GM19467 (cell line): ENCODE measurements around the gene BRK1.
"Not testable (repeated sequence)": the region's sequence is repeated elsewhere in the genome, so short reads cannot be mapped to it uniquely, and the experiment has no call there.

ENCODE experiments used
- ATAC-seq: cut with Tn5 transposase; IDR thresholded peaks from one replicate; pipeline ENCODE4 v1.9.1; 2021; ENCODE audit warnings: mild to moderate bottlenecking, moderate library complexity; ENCODE audit not compliant: unreplicated experiment

The BRK1 gene

DNA sequence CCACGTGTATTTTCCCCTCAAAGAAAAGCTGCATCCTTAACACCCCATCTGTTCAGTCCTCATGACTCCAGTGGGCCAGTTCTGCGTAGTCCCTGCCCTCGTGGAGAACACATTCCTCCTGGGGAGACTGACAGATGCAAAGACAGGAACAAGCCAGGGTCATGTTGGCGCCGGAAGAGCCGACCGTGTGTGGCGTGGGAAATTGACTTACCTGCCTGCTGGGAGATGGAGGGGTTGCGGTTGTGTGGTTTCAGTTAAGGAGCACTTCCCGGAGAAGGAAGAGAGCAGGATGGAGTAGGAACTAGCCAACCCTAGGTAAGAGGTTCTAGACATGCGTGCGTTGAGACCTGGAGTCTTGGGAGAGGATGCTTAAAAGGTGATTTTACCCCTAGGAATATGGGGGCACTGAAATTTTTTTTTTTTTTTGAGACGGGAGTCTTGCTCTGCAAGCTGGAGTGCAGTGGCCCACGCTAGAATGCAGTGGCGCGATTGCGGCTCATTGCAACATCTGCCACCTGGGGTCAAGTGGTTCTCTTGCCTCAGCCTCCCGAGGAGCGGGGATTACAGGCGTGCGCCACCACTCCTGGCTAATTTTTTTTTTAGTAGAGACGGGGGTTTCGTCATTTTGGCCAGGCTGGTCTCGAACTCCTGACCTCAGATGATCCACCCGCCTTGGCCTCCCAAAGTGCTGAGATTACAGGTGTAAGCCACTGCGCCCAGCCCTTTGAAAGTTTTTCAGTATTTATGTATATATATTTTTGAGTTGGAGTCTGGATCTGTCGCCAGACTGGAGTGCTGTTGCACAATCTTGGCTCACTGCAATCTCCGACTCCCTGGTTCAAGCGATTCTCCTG lies 27.5 kb downstream of the BRK1 start:
- ATAC-seq, result no peak

DNA sequence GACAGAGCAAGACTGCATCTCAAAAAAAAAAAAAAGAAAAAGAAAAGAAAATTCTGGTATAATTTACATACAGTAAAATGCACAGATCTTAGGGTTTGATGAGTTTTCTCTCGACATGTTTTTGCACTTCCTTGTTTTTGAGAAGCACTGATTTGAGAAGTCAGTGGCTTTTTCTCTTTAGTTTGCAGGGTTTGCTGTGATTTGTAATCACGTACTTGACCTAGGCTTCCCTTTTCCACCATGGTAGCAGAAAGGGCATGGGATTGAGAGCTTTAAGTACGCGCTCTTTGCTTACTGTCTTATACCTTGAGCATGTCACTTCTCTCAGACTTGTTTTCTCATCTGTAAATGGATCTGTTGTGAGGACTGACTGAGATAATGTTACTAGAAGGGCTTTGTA lies 30.2 kb downstream of the BRK1 start:
- ATAC-seq, result no peak

DNA sequence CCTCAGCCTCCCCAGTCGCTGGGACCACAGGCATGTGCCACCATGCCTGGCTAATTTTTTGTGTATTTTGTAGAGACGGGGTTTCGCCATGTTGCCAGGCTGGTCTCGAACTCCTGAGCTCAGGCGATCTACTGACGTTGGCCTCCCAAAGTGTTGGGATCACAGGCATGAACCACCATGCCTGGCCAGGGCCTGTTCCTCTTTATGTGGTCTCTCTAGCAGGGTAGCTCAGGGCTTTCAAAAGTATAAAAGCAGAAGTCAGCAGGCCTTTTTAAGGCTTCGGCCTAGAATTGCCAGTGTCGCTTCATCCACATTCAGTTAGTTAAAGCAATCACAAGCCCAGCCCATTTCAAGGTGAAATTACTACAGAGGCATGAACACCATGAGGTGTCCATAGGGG lies 33.8 kb downstream of the BRK1 start:
- ATAC-seq, result no peak

DNA sequence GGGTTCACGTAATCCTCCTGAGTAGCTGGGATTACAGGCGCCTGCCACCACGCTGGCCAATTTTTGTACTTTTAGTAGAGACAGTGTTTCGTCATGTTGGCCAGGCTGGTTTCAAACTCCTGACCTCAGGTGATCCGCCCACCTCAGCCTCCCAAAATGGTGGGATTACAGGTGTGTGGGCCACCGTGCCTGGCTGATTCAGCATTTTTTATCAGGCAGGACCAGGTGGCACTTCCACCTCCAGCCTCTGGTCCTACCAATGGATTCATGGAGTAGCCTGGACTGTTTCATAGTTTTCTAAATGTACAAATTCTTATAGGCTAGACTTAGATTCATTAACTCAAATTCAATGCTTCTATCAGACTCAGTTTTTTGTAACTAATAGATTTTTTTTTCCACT lies 35.5 kb downstream of the BRK1 start:
- ATAC-seq, result no peak

DNA sequence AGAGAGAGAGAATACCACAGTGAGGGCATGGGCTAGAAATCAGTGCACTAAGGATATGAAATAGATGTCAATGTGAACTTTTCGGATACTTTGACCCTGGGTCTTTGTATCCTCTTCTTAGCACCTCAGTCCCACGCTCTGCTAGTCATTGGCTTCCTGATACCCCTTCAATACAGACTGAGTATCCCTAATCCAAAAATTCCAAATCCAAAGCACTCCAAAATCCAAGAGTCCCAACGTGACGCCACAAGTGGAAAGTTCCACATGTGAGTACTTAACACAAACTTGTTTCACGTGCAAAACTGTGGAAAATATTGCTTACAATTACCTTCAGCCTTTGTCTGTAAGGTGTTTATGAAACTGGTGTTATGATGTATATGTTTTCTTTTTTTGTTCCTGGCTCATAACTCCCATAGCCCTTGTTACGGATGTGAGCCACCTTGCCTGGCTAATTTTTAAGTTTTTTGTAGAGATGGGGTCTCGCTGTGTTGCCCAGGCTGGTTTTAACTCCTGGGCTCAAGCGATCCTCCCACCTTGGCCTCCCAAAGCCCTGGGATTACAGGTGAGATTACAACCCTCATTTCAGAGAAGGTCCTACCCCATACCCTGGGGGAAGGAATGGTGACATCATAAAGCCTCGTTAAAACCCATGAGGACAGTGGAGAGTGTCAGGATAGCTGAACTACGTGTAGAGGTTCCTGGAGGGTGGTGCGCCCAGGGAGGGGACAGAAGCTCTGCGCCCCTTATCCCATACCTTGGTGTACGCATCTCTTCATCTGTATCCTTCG lies 39.1 kb downstream of the BRK1 start:
- no peak for ATAC-seq

DNA sequence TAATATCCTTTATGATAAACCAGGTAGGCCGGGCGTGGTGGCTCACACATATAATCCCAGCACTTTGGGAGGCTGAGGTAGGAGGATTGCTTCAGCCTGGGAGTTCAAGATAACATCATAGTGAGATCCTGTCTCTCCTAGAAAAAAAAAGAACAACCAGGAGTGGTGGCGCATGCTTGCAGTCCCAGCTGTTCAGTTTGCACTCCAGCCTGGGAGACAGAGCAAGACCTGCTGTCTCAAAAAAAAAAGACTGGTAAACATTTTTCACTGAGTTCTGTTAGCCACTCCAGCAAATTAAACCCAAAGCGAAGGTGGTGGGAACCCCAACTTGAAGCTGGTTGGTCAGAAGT lies 39.6 kb downstream of the BRK1 start:
- ATAC-seq, result no peak

DNA sequence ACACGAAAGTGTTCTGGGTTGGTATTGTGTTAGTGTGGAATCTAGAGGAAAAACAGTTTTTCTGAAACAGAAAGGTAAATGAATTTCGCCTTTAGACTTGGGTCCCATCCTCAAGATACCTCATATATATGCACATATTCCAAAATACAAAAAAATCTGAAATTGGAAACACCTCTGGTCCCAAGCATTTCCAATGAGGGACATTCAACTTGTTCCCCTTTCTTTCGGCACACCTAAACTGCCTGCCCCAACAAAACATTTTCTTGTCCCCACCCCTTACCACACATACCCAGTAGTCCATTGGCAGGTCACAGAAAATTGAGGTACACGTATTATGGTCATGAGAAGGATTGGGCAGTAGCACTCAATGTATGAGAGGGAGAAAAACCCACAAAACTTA lies 40.2 kb downstream of the BRK1 start:
- ATAC-seq, result no peak

DNA sequence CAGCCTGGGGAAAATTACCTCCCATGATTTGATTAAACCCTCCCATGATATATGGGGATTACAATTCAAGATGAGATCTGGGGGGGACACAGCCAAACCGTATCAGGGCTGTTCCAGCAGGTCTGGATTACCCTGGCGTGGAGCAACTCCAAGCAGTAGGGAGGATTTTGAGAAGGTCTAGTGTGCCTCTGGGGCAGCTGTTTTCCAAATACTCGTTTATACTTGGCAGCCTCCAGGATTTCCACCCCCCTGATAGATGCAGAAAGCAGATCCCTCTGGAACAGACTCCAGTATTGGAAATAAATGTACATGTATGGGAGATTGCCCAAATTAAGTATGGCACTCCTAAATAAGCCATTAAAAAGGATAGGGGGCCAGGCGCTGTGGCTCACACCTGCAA lies 41.6 kb downstream of the BRK1 start:
- ATAC-seq, result no peak

DNA sequence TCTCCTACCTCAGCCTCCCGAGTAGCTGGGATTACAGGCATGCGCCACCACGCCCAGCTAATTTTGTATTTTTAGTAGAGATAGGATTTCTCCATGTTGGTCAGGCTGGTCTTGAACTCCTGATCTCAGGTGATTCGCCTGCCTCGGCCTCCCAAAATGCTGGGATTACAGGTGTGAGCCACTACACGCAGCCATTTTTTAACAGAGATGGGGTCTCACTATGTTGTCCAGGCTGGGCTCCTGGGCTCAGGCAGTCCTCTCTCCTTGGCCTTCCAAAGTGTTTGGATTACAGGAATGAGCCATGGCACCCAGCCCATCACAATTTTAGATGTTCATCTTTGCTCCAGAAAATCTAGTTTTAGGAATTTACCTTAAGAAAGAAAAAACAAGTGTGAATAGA lies 43.1 kb downstream of the BRK1 start:
- ATAC-seq, result not testable (repeated sequence)

DNA sequence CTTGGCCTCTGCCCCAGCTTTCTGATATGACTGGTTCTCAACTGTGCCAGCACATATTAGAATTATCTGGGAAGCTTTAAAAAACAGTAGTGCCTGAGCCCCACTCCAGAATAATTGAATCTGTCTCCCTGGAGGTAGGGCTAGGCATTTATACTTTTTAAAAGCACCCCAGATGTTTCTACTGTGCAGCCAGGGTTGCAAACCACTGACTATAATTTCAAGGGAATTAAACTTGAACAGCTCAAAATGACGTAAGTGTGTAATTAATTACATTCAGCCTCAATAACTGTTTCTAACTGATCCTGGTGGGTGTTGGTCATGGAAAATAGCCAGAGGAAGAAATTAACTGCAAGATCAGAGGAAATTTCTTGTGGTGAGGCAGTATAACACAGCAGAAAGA lies 44.9 kb downstream of the BRK1 start:
- no peak for ATAC-seq

DNA sequence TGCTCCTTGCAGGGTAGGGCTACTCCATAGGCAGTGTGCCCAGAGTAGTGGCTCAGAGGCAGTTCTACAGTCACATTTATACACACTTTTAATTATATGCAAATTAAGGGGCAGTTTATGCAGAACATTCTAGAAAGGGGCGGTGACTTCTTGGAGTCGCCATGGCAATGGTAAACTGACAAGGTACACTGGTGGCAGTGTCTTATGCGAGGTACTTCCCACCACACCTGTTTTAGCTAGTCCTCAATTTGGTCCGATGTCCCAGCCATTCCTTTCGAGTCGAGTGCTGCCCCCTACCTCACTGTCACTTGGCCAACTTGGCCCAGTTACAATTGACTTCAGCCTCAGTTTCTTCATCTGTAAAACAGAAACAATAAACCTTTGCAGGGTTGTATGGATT lies 45.5 kb downstream of the BRK1 start:
- ATAC-seq, result no peak

DNA sequence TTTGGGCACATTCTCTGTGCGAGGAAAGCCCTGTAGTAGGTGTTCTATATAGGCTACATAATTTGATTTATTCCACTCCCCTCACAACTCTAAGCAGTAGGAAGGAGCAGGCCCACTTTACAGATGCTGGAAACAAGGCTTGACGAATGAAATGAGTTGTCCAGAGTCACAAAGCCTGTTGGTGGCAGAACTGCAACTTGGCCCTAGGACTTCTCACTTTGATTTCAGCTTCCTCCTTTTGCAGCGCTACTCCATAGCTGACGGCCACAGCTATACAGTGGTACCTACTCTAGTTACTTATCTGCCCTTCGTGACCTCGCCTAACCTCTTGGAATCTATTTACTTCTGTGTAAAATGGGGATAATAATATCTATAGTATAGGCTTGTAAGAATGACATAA lies 46.7 kb downstream of the BRK1 start:
- no peak for ATAC-seq

DNA sequence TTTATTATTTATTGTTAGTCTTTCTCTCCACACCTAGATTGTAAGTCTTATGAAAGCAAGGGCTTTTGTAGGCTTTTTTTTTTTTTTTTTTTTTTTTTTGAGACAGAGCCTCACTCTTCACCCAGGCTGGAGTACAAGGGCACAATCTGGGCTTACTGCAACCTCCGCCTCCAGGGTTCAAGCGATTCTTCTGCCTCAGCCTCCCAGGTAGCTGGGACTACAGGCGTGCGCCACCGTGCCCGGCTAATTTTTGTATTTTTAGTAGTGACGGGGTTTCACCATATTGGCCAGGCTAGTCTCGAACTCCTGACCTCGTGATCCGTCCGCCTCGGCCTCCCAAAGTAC lies 48.7 kb downstream of the BRK1 start:
- ATAC-seq, result not testable (repeated sequence)

DNA sequence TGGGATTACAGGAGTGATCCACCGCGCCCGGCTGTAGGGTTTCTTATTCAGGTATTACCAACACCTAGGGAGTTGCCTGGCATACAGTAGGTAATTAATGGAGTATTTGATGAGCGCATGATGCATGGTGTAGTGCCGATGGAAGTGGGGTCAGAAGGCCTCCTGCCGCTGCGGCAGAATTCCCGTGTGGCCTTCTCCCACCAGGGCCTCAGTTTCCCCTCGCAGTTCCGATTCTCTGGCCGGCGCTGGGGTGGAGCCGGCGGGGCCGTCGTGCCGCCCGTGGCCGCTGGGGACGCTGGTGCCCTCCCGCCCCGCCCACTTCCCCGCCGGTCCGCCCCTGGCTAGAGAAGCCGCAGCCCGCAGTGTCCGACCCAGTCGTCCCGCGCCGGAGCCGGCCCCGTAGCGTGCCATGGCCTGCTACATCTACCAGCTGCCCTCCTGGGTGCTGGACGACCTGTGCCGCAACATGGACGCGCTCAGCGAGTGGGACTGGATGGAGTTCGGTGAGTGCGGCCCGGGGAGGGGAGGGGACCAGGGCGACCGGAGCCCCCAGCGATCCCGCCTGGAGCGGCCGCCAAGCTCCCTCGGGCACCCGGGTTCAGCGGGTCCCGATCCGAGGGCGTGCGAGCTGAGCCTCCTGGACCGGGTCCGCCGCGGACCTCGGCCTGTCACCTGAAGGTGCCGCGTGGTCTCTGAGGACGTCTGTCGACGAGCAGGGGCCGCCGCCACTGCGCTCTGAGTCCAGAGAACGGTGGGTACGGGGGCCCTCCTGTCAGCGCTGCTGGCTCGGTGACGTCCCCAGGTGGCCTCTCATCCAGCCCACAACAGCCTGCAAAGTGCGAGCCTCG lies 49.3 kb downstream of the BRK1 start, which contains the start of gene IRAK2:
Gene IRAK2 (plus strand): TSS at position 374 of the 848 bp plus-strand sequence. CDS start 36 bp downstream, at position 410.
- ATAC-seq, result peak; percentile 80

DNA sequence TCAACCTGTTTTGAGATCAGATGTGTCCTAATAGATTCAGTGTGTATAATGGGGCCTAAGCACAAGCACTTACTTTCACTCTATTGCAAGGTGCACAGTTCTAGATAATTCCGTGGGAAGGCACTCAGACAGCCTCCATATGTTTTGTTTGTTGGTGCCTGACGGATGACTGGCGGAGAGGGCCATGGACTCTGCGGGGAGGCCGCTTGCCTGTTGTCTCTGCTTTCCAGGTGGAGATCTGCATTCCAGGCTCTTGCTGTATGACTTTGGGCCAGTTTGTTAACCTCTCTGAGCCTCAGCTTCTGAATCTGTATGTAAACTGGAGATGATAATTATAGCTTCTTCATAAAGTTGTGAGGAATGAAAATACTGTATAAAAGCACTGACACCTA lies 50.7 kb downstream of the BRK1 start:
- ATAC-seq, result no peak

DNA sequence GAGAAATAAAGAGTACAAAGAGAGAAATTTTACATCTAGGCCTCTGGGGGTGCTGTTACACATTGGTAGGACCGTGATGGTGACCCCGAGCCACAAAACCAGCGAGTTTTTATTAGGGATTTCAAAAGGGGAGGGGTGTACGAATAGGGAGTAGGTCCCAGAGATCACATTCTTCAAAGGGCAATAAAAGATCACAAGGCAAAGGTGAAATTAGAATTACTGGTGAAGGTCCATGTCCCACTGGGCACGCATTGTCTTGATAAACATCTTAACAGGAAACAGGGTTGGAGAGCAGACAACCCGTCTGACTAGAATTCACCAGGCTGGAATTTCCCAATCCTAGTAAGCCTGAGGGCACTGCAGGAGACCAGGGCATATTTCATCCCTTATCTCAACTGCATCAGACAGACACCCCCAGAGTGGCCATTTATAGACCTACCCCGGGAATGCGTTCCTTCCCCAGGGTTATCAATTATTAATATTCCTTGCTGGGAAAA lies 53.6 kb downstream of the BRK1 start:
- no peak for ATAC-seq

DNA sequence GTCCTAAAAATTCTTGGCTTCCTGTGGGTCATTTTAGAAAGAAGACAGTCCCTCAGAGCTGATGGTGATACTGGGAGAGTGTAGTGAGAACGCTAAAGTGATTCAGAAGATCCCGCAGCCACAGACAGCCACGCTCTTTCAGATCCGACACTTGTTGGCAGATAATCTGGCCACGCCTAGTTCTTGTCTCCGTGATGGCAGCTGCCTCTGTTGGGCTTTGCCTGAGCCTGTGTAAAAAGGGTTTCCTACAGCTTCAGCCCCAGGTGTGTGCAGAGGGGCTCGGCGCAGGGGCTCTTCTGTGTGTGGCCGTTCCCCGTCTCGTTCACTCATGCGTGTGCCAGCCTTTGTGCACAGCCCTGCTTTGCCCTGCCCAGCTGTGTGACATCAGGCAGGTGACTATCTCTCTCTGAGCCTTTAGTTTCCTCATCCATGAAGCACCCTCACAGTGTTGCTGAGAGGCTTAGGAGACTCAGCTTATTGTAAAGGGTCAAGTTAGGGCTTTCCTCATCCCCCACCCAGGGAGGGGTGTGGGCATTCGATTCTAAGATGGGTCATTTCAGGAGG lies 55.5 kb downstream of the BRK1 start:
- ATAC-seq, result no peak

DNA sequence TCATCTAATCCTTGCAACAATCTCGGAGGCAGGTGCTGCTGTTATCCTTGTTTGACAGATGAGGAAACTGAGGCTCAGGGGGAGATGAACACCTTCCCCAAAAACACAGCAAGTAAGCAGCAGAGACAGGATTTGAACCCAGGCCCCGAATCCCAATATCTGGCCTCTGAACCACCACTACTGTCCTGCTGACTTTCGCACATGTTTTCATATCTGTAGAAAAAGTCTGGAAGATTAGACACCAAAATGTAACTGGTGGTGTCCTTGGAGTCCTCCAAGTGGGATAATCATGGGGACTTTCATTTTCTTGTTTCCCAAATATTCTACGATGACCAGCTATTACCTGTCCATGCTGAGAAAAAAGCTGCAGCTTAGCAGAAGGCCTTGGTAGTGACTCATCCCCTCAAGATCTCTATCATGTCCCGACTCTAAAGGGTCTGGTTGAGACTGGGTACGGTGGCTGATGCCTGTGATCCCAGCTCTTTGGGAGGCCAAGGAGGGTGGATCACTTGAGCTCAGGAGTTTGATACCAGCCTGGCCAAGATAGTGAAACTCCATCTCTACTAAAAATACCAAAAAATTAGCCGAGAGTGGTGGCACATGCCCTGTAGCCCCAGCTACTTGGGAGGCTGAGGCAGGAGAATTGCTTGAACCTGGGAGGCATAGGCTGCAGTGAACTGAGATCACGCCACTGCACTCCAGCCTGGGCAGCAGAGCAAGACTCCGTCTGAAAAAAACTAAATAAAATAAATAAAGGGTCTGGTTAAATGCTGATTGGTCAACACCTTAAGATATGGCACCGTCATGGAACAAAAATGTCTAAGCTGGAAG lies 57.8 kb downstream of the BRK1 start:
- no peak for ATAC-seq

DNA sequence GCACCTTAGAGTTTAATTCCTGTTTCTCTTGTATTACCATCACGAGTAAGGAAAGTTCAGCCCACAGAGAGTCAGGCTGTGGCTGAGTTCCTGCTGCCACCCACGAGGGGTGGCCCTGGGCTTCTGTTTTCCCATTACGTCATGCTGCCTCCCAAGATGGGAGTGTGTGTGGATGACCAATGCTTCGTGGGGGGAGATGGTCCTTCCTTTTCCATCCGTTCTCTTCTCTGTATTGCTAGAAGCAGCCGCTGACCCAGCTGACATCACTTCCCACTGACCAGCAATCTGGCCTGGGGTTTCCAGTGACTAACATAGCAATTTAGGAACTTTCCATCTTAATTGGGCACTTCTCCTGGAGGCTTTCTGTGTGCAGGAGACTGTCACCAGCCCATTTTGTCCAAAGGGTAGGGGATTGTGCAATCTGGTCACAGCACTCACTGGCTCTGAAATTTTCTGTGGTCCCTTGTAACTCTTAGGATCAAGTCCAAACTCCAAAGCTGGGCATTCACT lies 58.5 kb downstream of the BRK1 start:
- ATAC-seq, result no peak

DNA sequence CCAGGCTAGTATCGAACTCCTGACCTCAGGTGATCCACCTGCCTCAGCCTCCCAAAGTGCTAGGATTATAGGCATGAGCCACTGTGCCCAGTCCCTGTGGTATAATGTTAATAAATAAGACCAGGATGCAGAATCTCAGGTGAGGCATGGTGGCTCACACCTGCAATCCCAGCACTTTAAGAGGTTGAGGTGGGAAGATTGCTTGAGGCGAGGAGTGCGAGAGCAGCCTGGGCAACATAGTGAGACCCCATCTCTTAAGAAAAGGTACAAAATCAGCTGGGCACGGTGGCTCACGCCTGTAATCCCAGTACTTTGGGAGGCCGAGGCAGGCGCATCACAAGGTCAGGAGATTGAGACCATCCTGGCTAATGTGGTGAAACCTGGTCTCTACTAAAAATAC lies 59.9 kb downstream of the BRK1 start:
- not testable (repeated sequence) for ATAC-seq
